Tibial nerve (tissue), 4 donors: Measurements from ENCODE around the gene BTRC.

Experiments used
- EP300 ChIP-seq, 2 donors: sonication (generic); formaldehyde crosslinking; IDR thresholded peaks; one replicate each; pipeline ENCODE4 v1.6.1; 2017; ENCODE audit warnings: antibody characterized with exemption in 2 of 2, mild to moderate bottlenecking in 1 of 2
- POLR2A ChIP-seq, 2 donors: fragments of 450-650 bp; IDR thresholded peaks; one replicate each; pipeline ENCODE4 v1.6.1; 2017; ENCODE audit warnings: antibody characterized with exemption in 2 of 2, mild to moderate bottlenecking in 2 of 2, moderate library complexity in 2 of 2
- TF ChIP-seq, protein P1 (sequence below), 5 experiments: fragments of 200-600 bp in 3 of 5; fragments of 450-650 bp in 2 of 5; sonication (generic) in 3 of 5; IDR thresholded peaks; one replicate each; pipeline ENCODE4 v1.5.1; 2016 to 2019; ENCODE audit warnings: antibody characterized with exemption in 5 of 5, mild to moderate bottlenecking in 3 of 5, moderate library complexity in 2 of 5

DNA sequence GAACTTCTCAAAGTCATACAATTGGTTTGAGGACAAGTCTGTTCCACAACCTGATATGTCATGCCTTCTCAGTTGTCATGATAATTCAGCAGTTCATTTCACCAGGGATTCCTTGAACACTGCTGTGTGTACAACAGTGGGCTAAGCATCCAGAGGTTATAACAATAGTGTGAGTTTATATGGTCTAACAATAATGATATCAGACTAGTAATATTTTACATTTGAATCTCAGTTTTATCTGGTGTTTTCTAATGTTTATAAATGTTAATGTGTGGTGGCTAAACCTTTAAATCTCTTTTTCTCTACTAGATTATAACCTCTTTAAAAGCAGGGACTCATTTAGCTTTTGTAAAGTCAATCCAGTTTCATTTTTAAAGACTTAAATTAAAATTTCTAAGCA lies 48.7 kb downstream of the BTRC start:
- TF ChIP-seq, protein P1, sequence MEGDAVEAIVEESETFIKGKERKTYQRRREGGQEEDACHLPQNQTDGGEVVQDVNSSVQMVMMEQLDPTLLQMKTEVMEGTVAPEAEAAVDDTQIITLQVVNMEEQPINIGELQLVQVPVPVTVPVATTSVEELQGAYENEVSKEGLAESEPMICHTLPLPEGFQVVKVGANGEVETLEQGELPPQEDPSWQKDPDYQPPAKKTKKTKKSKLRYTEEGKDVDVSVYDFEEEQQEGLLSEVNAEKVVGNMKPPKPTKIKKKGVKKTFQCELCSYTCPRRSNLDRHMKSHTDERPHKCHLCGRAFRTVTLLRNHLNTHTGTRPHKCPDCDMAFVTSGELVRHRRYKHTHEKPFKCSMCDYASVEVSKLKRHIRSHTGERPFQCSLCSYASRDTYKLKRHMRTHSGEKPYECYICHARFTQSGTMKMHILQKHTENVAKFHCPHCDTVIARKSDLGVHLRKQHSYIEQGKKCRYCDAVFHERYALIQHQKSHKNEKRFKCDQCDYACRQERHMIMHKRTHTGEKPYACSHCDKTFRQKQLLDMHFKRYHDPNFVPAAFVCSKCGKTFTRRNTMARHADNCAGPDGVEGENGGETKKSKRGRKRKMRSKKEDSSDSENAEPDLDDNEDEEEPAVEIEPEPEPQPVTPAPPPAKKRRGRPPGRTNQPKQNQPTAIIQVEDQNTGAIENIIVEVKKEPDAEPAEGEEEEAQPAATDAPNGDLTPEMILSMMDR (IDR thresholded peaks at IDR 0.05), result no peak
- TF ChIP-seq POLR2A (IDR thresholded peaks at IDR 0.05) (no peak), EP300 (IDR thresholded peaks at IDR 0.05) (no peak)
